Loucy (cell line): ENCODE results near the gene USP50.

Experiments used
- H2AFZ ChIP-seq: fragments of 200-600 bp; sonication (generic); 2 replicates; pipeline ENCODE4 v1.6.0; 2016; ENCODE audit warnings: antibody characterized with exemption, mild to moderate bottlenecking, low read length, moderate library complexity
- H3F3A ChIP-seq: fragments of 200-600 bp; 2 replicates; pipeline ENCODE4 v1.6.0; 2016; ENCODE audit warnings: antibody characterized with exemption, low read depth, mild to moderate bottlenecking
- H3K27me3 ChIP-seq: fragments of 200-600 bp; sonication (generic); 2 replicates; pipeline ENCODE4 v1.6.1; 2014; ENCODE audit warnings: low read length, mild to moderate bottlenecking; ENCODE audit not compliant: insufficient read depth, poor library complexity, severe bottlenecking
- H3K36me3 ChIP-seq: fragments of 200-600 bp; sonication (generic); 2 replicates; pipeline ENCODE4 v1.6.1; 2016; ENCODE audit warnings: low read length; ENCODE audit not compliant: insufficient read depth
- H3K4me1 ChIP-seq: fragments of 200-600 bp; sonication (generic); 2 replicates; pipeline ENCODE4 v1.5.1; 2014; ENCODE audit warnings: low read length, mild to moderate bottlenecking; ENCODE audit not compliant: insufficient read depth, poor library complexity, severe bottlenecking
- H3K4me2 ChIP-seq: fragments of 200-600 bp; sonication (generic); 2 replicates; pipeline ENCODE4 v1.6.0; 2014; ENCODE audit warnings: antibody characterized with exemption, low read length, low read depth, mild to moderate bottlenecking; ENCODE audit not compliant: poor library complexity, severe bottlenecking
- H3K4me3 ChIP-seq: fragments of 200-600 bp; sonication (generic); 2 replicates; pipeline ENCODE4 v1.5.1; 2014; ENCODE audit warnings: low read length, mild to moderate bottlenecking, mixed read lengths; ENCODE audit not compliant: poor library complexity, severe bottlenecking
- H3K79me2 ChIP-seq: fragments of 200-600 bp; sonication (generic); 2 replicates; pipeline ENCODE4 v1.6.1; 2014; ENCODE audit warnings: low read length; ENCODE audit not compliant: insufficient read depth
- H3K9ac ChIP-seq: fragments of 200-600 bp; sonication (generic); 2 replicates; pipeline ENCODE4 v1.6.0; 2014; ENCODE audit warnings: mild to moderate bottlenecking, low read depth, low read length, moderate library complexity; ENCODE audit not compliant: poor library complexity, severe bottlenecking
- H3K9me2 ChIP-seq: fragments of 200-600 bp; sonication (generic); replicated peaks from 2 replicates; pipeline ENCODE4 v1.6.1; 2016; ENCODE audit warnings: low read depth, low read length, mixed read lengths
- H3K9me3 ChIP-seq: fragments of 200-600 bp; sonication (generic); 2 replicates; pipeline ENCODE4 v1.6.1; 2014; ENCODE audit warnings: mild to moderate bottlenecking, antibody characterized with exemption, low read length, low read depth; ENCODE audit not compliant: insufficient read depth
- H4K20me1 ChIP-seq: fragments of 200-600 bp; sonication (generic); 2 replicates; pipeline ENCODE4 v1.6.0; 2014; ENCODE audit warnings: antibody characterized with exemption, low read length, mild to moderate bottlenecking; ENCODE audit not compliant: insufficient read depth, poor library complexity, severe bottlenecking
- EZH2phosphoT487 ChIP-seq: fragments of 200-600 bp; IDR thresholded peaks from 2 replicates; pipeline ENCODE4 v1.6.1; 2018; ENCODE audit warnings: antibody characterized with exemption, mild to moderate bottlenecking, moderate library complexity, borderline replicate concordance
- TF ChIP-seq, protein P1 (sequence below): fragments of 200-600 bp; sonication (generic); conservative IDR thresholded peaks from 2 replicates; pipeline ENCODE4 v1.5.1; 2014; ENCODE audit warnings: mild to moderate bottlenecking, antibody characterized with exemption, low read length

USP50 gene

DNA sequence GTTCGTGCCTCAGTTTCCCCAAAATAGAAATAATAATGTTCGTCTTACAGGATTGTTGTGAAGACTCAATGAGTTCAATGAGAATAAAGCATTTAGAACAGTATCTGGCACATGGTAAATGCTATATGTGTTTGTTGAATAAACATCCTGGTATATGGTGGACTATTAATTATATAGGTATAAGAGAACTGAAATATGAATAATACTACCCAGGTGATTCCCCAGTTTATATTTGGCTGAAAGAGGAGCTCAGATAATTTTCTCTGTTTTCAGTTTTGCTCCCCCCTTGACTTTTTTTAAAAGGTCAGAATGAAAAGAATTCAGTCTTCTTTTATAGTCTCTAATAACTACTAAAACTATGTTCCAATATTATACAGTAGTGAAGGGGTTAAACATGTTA, 75.4 kb downstream of the USP50 start:
- no peaks in the 10 kb centered on the region for H4K20me1 ChIP-seq
- H3K9me3 ChIP-seq: no peaks in the 10 kb centered on the region
- no peaks in the 10 kb centered on the region for H3K9me2 ChIP-seq
- no peaks in the 10 kb centered on the region for H3F3A ChIP-seq
- no peaks in the 10 kb centered on the region for H3K27me3 ChIP-seq
- TF ChIP-seq, protein P1, sequence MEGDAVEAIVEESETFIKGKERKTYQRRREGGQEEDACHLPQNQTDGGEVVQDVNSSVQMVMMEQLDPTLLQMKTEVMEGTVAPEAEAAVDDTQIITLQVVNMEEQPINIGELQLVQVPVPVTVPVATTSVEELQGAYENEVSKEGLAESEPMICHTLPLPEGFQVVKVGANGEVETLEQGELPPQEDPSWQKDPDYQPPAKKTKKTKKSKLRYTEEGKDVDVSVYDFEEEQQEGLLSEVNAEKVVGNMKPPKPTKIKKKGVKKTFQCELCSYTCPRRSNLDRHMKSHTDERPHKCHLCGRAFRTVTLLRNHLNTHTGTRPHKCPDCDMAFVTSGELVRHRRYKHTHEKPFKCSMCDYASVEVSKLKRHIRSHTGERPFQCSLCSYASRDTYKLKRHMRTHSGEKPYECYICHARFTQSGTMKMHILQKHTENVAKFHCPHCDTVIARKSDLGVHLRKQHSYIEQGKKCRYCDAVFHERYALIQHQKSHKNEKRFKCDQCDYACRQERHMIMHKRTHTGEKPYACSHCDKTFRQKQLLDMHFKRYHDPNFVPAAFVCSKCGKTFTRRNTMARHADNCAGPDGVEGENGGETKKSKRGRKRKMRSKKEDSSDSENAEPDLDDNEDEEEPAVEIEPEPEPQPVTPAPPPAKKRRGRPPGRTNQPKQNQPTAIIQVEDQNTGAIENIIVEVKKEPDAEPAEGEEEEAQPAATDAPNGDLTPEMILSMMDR: no peak
- TF ChIP-seq EZH2phosphoT487: no peak
- no peak overlapping the region for H3K4me2 ChIP-seq
- no peak overlapping the region for H3K9ac ChIP-seq
- H3K79me2 ChIP-seq: no peaks in the 10 kb centered on the region
- no peak overlapping the region for H3K4me3 ChIP-seq
- no peak overlapping the region for H2AFZ ChIP-seq
- H3K4me1 ChIP-seq: no peaks in the 10 kb centered on the region
- peaks cover 62% of the 10 kb centered on the region; the same call in 1 of the 2 replicates for H3K36me3 ChIP-seq

DNA sequence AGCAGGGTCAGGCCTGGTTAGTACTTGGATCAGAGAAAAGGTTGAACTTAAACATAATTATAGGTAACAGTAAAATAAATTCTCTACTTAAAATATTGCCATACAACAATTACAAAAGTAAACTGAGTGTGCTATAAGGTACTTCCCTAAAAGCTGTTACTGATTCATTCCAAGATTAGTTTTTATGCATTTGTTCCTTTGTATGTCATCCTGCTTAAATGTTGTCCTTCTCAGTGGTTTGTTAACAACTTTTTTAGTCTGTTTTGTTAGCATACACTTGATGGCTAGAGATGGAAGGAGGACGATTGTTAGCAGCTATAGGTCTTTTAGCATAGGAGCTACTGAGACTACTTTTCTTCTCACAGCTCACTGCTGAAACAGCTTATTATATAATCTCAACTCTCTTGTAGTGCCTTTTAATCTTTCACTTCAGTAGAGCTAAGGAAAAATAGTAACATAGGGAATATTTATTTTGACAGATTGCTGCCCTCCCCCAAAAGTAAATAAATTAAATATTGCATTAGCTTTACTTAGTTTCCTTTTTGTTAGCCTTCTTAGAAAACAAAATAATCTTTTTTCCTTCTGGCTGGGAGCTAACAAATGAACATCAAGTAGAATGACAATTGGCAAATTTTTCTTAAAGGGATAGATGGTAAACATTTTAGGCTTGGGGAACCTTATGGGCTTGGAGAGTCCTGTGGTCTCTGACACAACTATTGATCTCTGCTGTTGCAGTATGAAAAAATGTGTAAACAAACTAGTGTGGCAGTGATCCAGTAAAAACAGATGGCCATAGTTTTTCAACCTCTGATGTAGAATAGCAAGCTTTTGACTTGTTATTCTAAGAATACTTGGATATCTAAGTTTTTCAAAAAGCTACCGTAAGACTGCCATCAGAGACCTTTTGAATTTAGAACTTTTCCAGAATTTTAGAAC, 82.8 kb downstream of the USP50 start:
- Histone ChIP-seq H3K4me2 (no peak overlapping the region), H3F3A (peaks cover 2% of the 10 kb centered on the region; the same call in 1 of the 2 replicates), H3K4me1 (no peaks in the 10 kb centered on the region), H3K4me3 (no peak overlapping the region), H3K36me3 (peaks cover 80% of the 10 kb centered on the region), H3K79me2 (no peaks in the 10 kb centered on the region), H3K9me3 (no peaks in the 10 kb centered on the region), H3K9ac (no peak overlapping the region), H3K9me2 (no peaks in the 10 kb centered on the region), H2AFZ (no peak overlapping the region), H4K20me1 (no peaks in the 10 kb centered on the region), H3K27me3 (no peaks in the 10 kb centered on the region)
- TF ChIP-seq, protein P1: no peak
- TF ChIP-seq EZH2phosphoT487: no peak

DNA sequence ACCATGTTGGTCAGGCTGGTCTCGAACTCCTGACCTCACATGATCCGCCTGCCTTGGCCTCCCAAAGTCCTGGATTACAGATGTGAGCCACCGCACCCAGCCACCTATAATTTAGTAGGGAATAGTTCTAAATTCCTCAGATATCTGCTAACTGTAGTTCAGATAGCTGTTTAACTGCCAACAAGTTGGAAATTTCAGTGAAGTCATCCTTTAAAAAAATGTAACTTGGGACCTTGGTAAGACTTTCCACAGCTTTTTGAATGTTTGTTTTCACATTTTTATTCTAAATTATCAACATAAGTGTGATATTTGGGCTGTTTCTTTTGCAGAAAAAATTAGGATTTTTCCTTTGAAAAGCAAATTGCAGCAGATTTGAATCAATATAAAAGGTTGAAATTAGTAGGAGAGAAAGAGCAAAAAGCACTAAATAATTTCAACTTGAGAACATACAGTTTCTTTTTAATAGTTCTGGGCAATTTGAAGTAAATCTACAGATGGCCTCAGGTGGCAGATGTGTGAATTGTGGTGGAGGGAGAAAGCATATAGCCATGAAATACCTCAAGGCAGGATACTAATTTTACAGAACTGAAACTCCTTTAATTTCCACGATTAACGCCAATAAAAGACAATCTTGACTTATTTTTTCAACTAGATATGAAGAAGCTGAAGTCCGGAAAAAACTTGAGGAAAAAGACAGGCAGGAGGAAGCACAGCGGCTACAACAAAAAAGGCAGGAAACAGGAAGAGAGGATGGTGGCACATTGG, 87.9 kb downstream of the USP50 start:
- TF ChIP-seq EZH2phosphoT487: no peak
- TF ChIP-seq, protein P1: no peak
- H3K4me1 ChIP-seq: no peaks in the 10 kb centered on the region
- H3K4me3 ChIP-seq: no peak overlapping the region
- H4K20me1 ChIP-seq: no peaks in the 10 kb centered on the region
- peaks cover 2% of the 10 kb centered on the region; the same call in 1 of the 2 replicates for H3F3A ChIP-seq
- H3K79me2 ChIP-seq: peaks cover 11% of the 10 kb centered on the region; the same call in 1 of the 2 replicates
- H3K36me3 ChIP-seq: peaks cover 82% of the 10 kb centered on the region
- H3K9me2 ChIP-seq: no peaks in the 10 kb centered on the region
- H2AFZ ChIP-seq: no peak overlapping the region
- H3K9me3 ChIP-seq: no peaks in the 10 kb centered on the region
- H3K27me3 ChIP-seq: no peaks in the 10 kb centered on the region
- no peak overlapping the region for H3K9ac ChIP-seq
- no peak overlapping the region for H3K4me2 ChIP-seq
